ENCODE results near the gene RAD51. TPM values are rescaled to one million over a fixed set of nuclear protein-coding genes. Genes with fewer than 3 reads are reported as not detected.

The RAD51 gene
- total and polyA plus RNA-seq, 9 donors, result 0.41 to 2.5 (median 0.73) TPM; not detected in 3

DNA sequence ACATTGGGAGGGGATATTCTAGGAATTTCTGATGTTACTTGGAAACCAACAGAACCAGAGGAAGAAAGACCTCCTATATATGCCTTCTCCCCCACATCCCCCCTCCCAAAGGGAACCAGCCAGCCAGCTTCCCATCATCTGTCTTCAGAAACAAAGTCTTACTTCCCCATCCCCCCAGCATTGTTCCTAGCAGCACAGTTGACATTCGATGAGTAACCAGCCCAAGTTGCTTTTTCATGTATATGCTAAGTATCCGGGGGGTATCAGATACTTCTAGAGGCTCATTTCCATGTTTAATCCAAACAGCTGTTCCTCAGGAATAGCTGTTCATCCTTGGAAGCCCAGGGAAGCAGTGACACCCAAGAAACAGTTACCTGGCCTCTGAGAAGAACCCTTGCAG lies 44.1 kb downstream of the RAD51 start:
- no peak overlapping the region for H3K4me3 ChIP-seq
- no peak overlapping the region for H3K27ac ChIP-seq
- H3K9me3 ChIP-seq, result no peaks in the 10 kb centered on the region
- intact Hi-C loops (cut with DNase I), result no loop called here
- WGBS, 3 donors, result 36 to 60% (median 37%) methylated on average over 2 of the region's 2 CpGs
- H3K27me3 ChIP-seq, result no peaks in the 10 kb centered on the region
- no peak for TF ChIP-seq POLR2A (IDR thresholded peaks at IDR 0.05)
- TF ChIP-seq EP300 (IDR thresholded peaks at IDR 0.05), result no peak
- TF ChIP-seq, protein P1, sequence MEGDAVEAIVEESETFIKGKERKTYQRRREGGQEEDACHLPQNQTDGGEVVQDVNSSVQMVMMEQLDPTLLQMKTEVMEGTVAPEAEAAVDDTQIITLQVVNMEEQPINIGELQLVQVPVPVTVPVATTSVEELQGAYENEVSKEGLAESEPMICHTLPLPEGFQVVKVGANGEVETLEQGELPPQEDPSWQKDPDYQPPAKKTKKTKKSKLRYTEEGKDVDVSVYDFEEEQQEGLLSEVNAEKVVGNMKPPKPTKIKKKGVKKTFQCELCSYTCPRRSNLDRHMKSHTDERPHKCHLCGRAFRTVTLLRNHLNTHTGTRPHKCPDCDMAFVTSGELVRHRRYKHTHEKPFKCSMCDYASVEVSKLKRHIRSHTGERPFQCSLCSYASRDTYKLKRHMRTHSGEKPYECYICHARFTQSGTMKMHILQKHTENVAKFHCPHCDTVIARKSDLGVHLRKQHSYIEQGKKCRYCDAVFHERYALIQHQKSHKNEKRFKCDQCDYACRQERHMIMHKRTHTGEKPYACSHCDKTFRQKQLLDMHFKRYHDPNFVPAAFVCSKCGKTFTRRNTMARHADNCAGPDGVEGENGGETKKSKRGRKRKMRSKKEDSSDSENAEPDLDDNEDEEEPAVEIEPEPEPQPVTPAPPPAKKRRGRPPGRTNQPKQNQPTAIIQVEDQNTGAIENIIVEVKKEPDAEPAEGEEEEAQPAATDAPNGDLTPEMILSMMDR (IDR thresholded peaks at IDR 0.05), result no peak
- H3K36me3 ChIP-seq, result no peaks in the 10 kb centered on the region
- no peak for DNase-seq
- H3K4me1 ChIP-seq (ENCODE audit: insufficient read depth), result no peaks in the 10 kb centered on the region

DNA sequence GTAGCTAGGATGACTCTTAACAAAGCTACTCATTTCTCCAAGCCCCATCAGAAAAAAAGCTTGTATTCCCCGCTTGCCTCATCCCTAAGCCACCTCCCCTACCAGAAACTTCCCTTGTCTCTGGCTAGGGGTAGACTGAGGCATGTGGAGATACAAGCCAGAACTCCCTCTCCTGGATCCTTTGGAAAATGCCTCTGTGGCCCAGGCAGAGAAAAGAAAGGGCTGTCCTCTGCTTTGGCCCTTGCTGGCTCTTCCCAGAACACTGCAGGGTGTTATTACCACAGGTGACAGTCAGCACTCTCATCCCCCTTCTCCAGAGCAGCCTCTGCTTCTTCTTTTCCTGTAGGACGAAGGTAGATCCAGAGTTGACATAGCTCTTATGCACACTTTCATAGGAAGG lies 44.9 kb downstream of the RAD51 start:
- 90 to 100% (median 92%) methylated on average over 2 of the region's 2 CpGs for WGBS, 3 donors
- H3K27me3 ChIP-seq, result no peaks in the 10 kb centered on the region
- no peaks in the 10 kb centered on the region for H3K4me1 ChIP-seq (ENCODE audit: insufficient read depth)
- intact Hi-C loops (cut with DNase I), result no loop called here
- TF ChIP-seq, protein P1 (IDR thresholded peaks at IDR 0.05), result no peak
- DNase-seq, result no peak
- H3K27ac ChIP-seq, result no peak overlapping the region
- H3K9me3 ChIP-seq, result no peaks in the 10 kb centered on the region
- no peaks in the 10 kb centered on the region for H3K36me3 ChIP-seq
- H3K4me3 ChIP-seq, result no peak overlapping the region

DNA sequence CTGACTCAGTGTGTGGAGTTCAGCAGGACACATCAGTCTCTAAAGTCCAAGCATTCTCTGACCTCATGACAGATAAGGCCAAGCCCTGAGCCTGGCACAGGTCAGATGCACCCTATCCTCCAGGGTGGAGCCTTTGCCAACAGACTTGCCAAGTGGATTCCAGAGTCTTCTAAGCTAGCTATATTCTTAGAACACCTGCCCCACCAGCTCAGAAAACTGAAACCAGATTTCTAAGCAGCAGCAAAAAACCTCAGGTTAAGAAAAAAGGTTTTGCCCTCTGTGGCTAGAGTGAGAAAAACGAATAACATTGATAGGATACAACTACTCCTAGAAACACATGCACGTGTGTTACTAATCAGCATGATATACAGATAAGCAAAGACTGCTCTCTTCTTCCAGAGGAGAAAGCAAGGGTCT lies 48.5 kb downstream of the RAD51 start:
- intact Hi-C loops (cut with DNase I), result no loop called here
- Histone ChIP-seq H3K4me1 (ENCODE audit: insufficient read depth) (no peaks in the 10 kb centered on the region), H3K27ac (no peak overlapping the region), H3K9me3 (no peaks in the 10 kb centered on the region), H3K27me3 (no peaks in the 10 kb centered on the region), H3K4me3 (no peak overlapping the region), H3K36me3 (no peaks in the 10 kb centered on the region)
- no peak for DNase-seq
- WGBS, 3 donors, result 52 to 65% (median 63%) methylated on average over 2 of the region's 2 CpGs
- TF ChIP-seq, protein P1 (IDR thresholded peaks at IDR 0.05), result no peak
- TF ChIP-seq POLR2A (IDR thresholded peaks at IDR 0.05) (no peak), EP300 (IDR thresholded peaks at IDR 0.05) (no peak)

DNA sequence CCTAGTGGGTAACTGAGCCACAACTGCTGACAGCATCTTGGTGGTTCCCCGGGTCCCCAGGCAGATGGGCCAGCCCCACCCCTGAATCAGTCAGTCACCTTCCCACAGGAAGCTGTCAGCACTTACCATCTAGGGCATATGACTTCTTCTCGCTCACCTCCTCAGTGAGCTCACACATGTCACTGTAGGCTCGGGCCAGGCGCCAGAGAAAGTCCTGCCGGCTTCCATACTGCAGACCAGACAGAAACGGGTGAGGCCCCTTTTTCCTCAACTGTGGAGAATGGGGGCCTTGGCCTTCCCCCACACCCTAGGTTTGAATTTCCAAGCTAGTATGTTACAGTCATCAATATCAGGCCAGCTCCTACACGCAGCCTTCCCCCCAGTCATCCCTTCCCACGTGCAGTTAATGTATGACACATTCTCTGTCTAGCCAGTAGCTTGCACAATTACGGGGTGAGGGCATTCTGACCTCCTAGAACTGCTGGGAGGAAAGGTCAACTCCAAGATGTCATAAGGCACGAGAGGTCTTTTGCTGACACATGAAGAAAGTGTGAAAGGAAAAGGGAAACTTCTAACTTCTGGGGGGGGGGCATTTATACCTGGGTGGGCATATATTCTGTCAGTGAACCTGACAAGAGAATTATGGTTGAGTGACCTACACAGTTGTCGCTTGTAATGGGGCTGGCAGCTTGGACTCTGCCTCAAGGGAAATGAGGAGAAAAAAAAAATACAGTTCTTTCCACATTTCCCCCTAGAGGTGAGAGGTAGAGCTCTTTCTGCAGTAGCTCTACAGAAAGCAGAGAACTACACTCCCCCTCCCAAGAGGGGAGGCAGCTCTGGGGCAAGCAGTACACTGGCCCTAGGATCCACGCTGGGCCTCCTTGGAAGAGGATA lies 49.2 kb downstream of the RAD51 start:
- DNase-seq, result no peak
- Histone ChIP-seq H3K9me3 (no peaks in the 10 kb centered on the region), H3K36me3 (no peaks in the 10 kb centered on the region), H3K27ac (no peak overlapping the region), H3K4me3 (no peak overlapping the region), H3K27me3 (no peaks in the 10 kb centered on the region), H3K4me1 (ENCODE audit: insufficient read depth) (no peaks in the 10 kb centered on the region)
- TF ChIP-seq POLR2A (IDR thresholded peaks at IDR 0.05) (no peak), EP300 (IDR thresholded peaks at IDR 0.05) (no peak)
- TF ChIP-seq, protein P1 (IDR thresholded peaks at IDR 0.05), result no peak
- 69 to 77% (median 73%) methylated on average over 12 of the region's 12 CpGs for WGBS, 3 donors
- intact Hi-C loops (cut with DNase I), result no loop called here

Measured in ovary (tissue), 9 donors.